K562 (cell line): Measurements from ENCODE around the gene KCNJ9. TPM values are rescaled to one million over a fixed set of nuclear protein-coding genes. Genes with fewer than 3 reads are reported as not detected.

Source experiments
- CBFA2T2 ChIP-seq: fragments of 450-650 bp; conservative IDR thresholded peaks from 2 replicates; pipeline ENCODE4 v1.6.1; 2017; ENCODE audit warnings: mild to moderate bottlenecking
- E2F4 ChIP-seq: sonication (generic); formaldehyde crosslinking; IDR thresholded peaks from 2 replicates; pipeline ENCODE4 v1.8.0; 2022; ENCODE audit warnings: mild to moderate bottlenecking, low read depth, missing genetic modification reagents
- FOXK1 ChIP-seq: sonication (generic); formaldehyde crosslinking; IDR thresholded peaks from 2 replicates; pipeline ENCODE4 v1.8.0; 2022; ENCODE audit warnings: missing genetic modification reagents, mild to moderate bottlenecking, borderline replicate concordance
- JUN ChIP-seq, 2 experiments: sonication (generic) in 1 of 2; formaldehyde crosslinking in 1 of 2; IDR thresholded peaks; 2 replicates each; pipeline versions ENCODE4 v1.6.1 to v1.8.0; 2012 to 2022; ENCODE audit warnings: borderline replicate concordance in 2 of 2, mild to moderate bottlenecking in 2 of 2, improper control_type of control experiment in 1 of 2, low read depth in 1 of 2, low read length in 1 of 2, missing genetic modification reagents in 1 of 2
- MCM7 ChIP-seq, 2 experiments: fragments of 450-650 bp; IDR thresholded peaks; 2 replicates each; pipeline ENCODE4 v1.6.1; 2016 to 2018
- MYBL2 ChIP-seq, 2 experiments: fragments of 450-650 bp in 1 of 2; sonication (generic) in 1 of 2; formaldehyde crosslinking in 1 of 2; IDR thresholded peaks; 2 replicates each; pipeline versions ENCODE4 v1.6.1 to v1.8.1; 2017 to 2022; ENCODE audit warnings: borderline replicate concordance in 1 of 2, inconsistent platforms in 1 of 2, low read depth in 1 of 2, mild to moderate bottlenecking in 1 of 2, missing genetic modification reagents in 1 of 2, moderate library complexity in 1 of 2
- PKNOX1 ChIP-seq: fragments of 450-650 bp; IDR thresholded peaks from 2 replicates; pipeline ENCODE4 v1.6.1; 2016
- POLR2AphosphoS5 ChIP-seq: IDR thresholded peaks from 2 replicates; pipeline ENCODE4 v1.6.1; 2011; ENCODE audit warnings: mild to moderate bottlenecking, low read depth, low read length, moderate library complexity; ENCODE audit not compliant: control insufficient read depth, insufficient read depth
- RBFOX2 ChIP-seq: fragments of 200-400 bp; formaldehyde crosslinking; IDR thresholded peaks from 2 replicates; pipeline ENCODE4 v1.6.1; 2017; ENCODE audit warnings: low read depth, mild to moderate bottlenecking, low read length, moderate library complexity
- SMARCA5 ChIP-seq: fragments of 450-650 bp; IDR thresholded peaks from 2 replicates; pipeline ENCODE4 v1.6.1; 2016
- ZNF146 ChIP-seq: IDR thresholded peaks from one replicate; pipeline ENCODE4 v1.6.1; 2018; ENCODE audit warnings: missing compliant biosample characterization; ENCODE audit not compliant: unreplicated experiment
- ZNF197 ChIP-seq: fragments of 200-800 bp; sonication (Bioruptor generic); IDR thresholded peaks from 2 replicates; pipeline ENCODE4 v1.6.1; 2016; ENCODE audit warnings: low read depth, missing genetic modification characterization, missing compliant biosample characterization
- ZNF3 ChIP-seq: fragments of 250-450 bp; sonication (Bioruptor Pico); IDR thresholded peaks from 2 replicates; pipeline ENCODE4 v1.5.0; 2021; ENCODE audit warnings: mild to moderate bottlenecking, moderate library complexity
- ZNF384 ChIP-seq: IDR thresholded peaks from 2 replicates; pipeline ENCODE4 v1.6.1; 2012; ENCODE audit warnings: low read depth, low read length, improper control_type of control experiment
- ZNF507 ChIP-seq: conservative IDR thresholded peaks from 2 replicates; pipeline ENCODE4 v1.6.1; 2017; ENCODE audit warnings: missing genetic modification characterization, missing compliant biosample characterization
- ZNF695 ChIP-seq: fragments of 450-650 bp; formaldehyde crosslinking; IDR thresholded peaks from 2 replicates; pipeline ENCODE4 v1.4.0; 2020; ENCODE audit warnings: mild to moderate bottlenecking, moderate library complexity
- ZNF785 ChIP-seq: fragments of 250-450 bp; sonication (Bioruptor Pico); IDR thresholded peaks from 2 replicates; pipeline ENCODE4 v1.4.0; 2020; ENCODE audit warnings: mild to moderate bottlenecking
- polyA plus RNA-seq, 8 experiments: library from polyadenylated mRNA; depleted of rRNA in 4 of 8; stranded (reverse) in 5 of 8; unstranded in 3 of 8; fragments of >200 nt; fragmentation: Nextera tagmentation in 2 of 8; fragmentation: Illumina TruSeq in 1 of 8; extraction: Ambion mirVana in 2 of 8; extraction: Trizol in 1 of 8; gene quantifications; 2 replicates each; pipeline versions ENCODE4 v1.2.1 to v1.2.3, GENCODE V29; 2011 to 2014; ENCODE audit warnings: inconsistent platforms in 1 of 8, missing spikeins in 1 of 8
- total RNA-seq, 7 experiments: library from RNA; depleted of rRNA in 6 of 7; stranded (reverse); fragments of >200 nt in 6 of 7; fragmentation: Illumina TruSeq in 2 of 7; extraction: Trizol in 2 of 7; gene quantifications; 2 replicates each; pipeline versions ENCODE4 v1.2.1 to v1.2.3, GENCODE V29; 2011 to 2021; ENCODE audit warnings: low replicate concordance in 1 of 7
- TF ChIP-seq, protein P1 (sequence below): sonication (generic); formaldehyde crosslinking; IDR thresholded peaks from 2 replicates; pipeline ENCODE4 v1.8.1; 2022; ENCODE audit warnings: missing genetic modification reagents
- TF ChIP-seq, protein P2 (sequence below): IDR thresholded peaks from 2 replicates; pipeline ENCODE4 v1.6.1; 2011; ENCODE audit not compliant: insufficient read length; ENCODE audit errors: extremely low read depth
- TF ChIP-seq, protein P3 (sequence below): fragments of 450-650 bp; formaldehyde crosslinking; IDR thresholded peaks from 2 replicates; pipeline ENCODE4 v1.4.0; 2022; ENCODE audit warnings: missing genetic modification characterization

KCNJ9 gene
- total and polyA plus RNA-seq, 9 of the 15 experiments (the other 6 are each of a cell fraction or from before 2014, with no cell fraction given) = not detected

DNA sequence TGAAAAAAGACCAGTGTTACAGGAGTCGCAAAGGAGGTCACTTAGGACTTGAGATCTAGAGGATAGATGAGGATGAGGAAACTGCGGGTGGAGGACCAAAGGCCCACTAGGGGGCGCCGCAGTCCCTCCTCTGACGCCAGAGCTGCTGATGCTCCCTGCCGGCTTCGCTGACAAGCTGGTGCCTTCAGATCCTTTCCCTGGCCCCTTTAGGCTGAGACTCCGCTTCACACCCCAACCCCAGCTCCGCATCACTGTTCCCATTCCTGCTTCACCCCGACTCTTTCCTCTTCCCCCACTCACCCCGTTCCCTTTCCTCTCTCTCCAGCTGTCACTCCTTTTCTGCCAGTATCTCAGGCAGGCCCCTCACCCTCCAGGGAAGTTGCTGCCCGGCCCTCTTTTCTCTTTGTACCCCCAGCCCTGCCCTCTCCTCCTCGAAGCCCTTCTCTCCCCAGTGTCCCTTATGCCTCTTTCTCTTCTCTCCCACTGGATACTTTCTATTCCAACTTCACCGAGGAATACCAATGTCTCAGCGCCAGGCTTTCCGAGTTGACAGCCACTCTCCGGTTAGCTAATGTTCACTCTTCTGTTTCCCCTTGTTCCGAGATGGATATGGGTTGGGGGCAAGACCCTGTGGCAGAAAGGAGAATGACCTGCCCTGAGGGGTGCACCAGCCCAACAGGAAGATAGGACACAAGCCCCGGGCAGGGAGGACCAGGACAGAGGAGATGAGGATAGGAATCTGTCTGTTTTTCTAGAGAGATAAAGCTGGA lies 4.5 kb downstream of the KCNJ9 start (continued):
- TF ChIP-seq POLR2AphosphoS5 (no peak), ZNF146 (CRISPR knock-in tag) (no peak), RBFOX2 (no peak), ZNF695 (CRISPR knock-in tag) (no peak), ZNF507 (tag) (no peak), MYBL2 (IDR thresholded peaks at IDR 0.05; ENCODE audit: low read depth) (no peak), MYBL2 (CRISPR knock-in tag; IDR thresholded peaks at IDR 0.05; ENCODE audit: borderline replicate concordance) (no peak), FOXK1 (CRISPR knock-in tag) (no peak), MCM7 (IDR thresholded peaks at IDR 0.05) (no peak), JUN (IDR thresholded peaks at IDR 0.05; ENCODE audit: borderline replicate concordance, low read depth, low read length) (0 out of 2 replicates have a peak, but pooled peaks have one; percentile 50), JUN (CRISPR knock-in tag; IDR thresholded peaks at IDR 0.05; ENCODE audit: borderline replicate concordance) (no peak), ZNF785 (CRISPR knock-in tag) (no peak), ZNF197 (CRISPR knock-in tag) (no peak), ZNF3 (CRISPR knock-in tag) (no peak), SMARCA5 (no peak), PKNOX1 (peak; percentile 45), ZNF384 (no peak), E2F4 (CRISPR knock-in tag) (no peak), CBFA2T2 (no peak)
- TF ChIP-seq, protein P1, sequence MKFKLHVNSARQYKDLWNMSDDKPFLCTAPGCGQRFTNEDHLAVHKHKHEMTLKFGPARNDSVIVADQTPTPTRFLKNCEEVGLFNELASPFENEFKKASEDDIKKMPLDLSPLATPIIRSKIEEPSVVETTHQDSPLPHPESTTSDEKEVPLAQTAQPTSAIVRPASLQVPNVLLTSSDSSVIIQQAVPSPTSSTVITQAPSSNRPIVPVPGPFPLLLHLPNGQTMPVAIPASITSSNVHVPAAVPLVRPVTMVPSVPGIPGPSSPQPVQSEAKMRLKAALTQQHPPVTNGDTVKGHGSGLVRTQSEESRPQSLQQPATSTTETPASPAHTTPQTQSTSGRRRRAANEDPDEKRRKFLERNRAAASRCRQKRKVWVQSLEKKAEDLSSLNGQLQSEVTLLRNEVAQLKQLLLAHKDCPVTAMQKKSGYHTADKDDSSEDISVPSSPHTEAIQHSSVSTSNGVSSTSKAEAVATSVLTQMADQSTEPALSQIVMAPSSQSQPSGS (CRISPR knock-in tag) = no peak
- TF ChIP-seq, protein P2, sequence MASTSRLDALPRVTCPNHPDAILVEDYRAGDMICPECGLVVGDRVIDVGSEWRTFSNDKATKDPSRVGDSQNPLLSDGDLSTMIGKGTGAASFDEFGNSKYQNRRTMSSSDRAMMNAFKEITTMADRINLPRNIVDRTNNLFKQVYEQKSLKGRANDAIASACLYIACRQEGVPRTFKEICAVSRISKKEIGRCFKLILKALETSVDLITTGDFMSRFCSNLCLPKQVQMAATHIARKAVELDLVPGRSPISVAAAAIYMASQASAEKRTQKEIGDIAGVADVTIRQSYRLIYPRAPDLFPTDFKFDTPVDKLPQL = no peak
- TF ChIP-seq, protein P3, sequence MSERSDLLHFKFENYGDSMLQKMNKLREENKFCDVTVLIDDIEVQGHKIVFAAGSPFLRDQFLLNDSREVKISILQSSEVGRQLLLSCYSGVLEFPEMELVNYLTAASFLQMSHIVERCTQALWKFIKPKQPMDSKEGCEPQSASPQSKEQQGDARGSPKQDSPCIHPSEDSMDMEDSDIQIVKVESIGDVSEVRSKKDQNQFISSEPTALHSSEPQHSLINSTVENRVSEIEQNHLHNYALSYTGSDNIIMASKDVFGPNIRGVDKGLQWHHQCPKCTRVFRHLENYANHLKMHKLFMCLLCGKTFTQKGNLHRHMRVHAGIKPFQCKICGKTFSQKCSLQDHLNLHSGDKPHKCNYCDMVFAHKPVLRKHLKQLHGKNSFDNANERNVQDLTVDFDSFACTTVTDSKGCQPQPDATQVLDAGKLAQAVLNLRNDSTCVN = peak; percentile 69; the same call in 1 of the 2 replicates
